HCT116 (cell line): ENCODE results near the gene FLNB.

Experiments used
- CEBPB ChIP-seq: IDR thresholded peaks from 2 replicates; pipeline ENCODE4 v1.6.1; 2012; ENCODE audit warnings: low read depth
- CTCF ChIP-seq, 3 experiments: fragments of 200-600 bp in 1 of 3; sonication (generic) in 1 of 3; IDR thresholded peaks in 2 of 3; conservative IDR thresholded peaks in 1 of 3; 2 replicates each; pipeline ENCODE4 v1.5.1; 2012 to 2017; ENCODE audit warnings: low read depth in 2 of 3, low read length in 2 of 3, antibody characterized with exemption in 1 of 3, borderline replicate concordance in 1 of 3, control low read depth in 1 of 3, mild to moderate bottlenecking in 1 of 3, mixed read lengths in 1 of 3, mixed run types in 1 of 3, moderate library complexity in 1 of 3; ENCODE audit not compliant: insufficient read depth in 1 of 3
- EGR1 ChIP-seq: IDR thresholded peaks from 2 replicates; pipeline ENCODE4 v1.6.1; 2012; ENCODE audit warnings: low read depth
- ELF1 ChIP-seq: IDR thresholded peaks from 2 replicates; pipeline ENCODE4 v1.6.1; 2012; ENCODE audit warnings: low read depth, borderline replicate concordance
- EZH2 ChIP-seq: fragments of 200-600 bp; sonication (generic); IDR thresholded peaks from 2 replicates; pipeline ENCODE4 v1.6.1; 2017; ENCODE audit warnings: antibody characterized with exemption, mixed run types
- POLR2A ChIP-seq: IDR thresholded peaks from 2 replicates; pipeline ENCODE4 v1.7.0; 2011; ENCODE audit warnings: borderline replicate concordance; ENCODE audit not compliant: insufficient read depth, insufficient read length; ENCODE audit errors: extremely low read depth
- REST ChIP-seq: IDR thresholded peaks from 2 replicates; pipeline ENCODE4 v1.6.1; 2012; ENCODE audit warnings: low read depth
- SP1 ChIP-seq: IDR thresholded peaks from 2 replicates; pipeline ENCODE4 v1.6.1; 2012; ENCODE audit warnings: low read depth
- ZBTB33 ChIP-seq: IDR thresholded peaks from 2 replicates; pipeline ENCODE4 v1.6.1; 2011; ENCODE audit warnings: mild to moderate bottlenecking, low read length, moderate library complexity; ENCODE audit not compliant: insufficient replicate concordance; ENCODE audit errors: extremely low read depth

GRCh38 chr3:58189691-58190090 lies 181.5 kb downstream of the FLNB start:
- TF ChIP-seq CTCF (IDR thresholded peaks at IDR 0.05 in 2 of 3, conservative IDR thresholded peaks at IDR 0.05 in 1 of 3; ENCODE audit: borderline replicate concordance in 1 of 3, insufficient read depth in 1 of 3, low read depth in 2 of 3, low read length in 2 of 3) (no peak), POLR2A (no peak), SP1 (no peak), ZBTB33 (no peak), EGR1 (no peak), CEBPB (no peak), REST (no peak), ELF1 (no peak), EZH2 (no peak)
